Measurements from ENCODE around the gene C10orf53. TPM values are rescaled to one million over a fixed set of nuclear protein-coding genes. Genes with fewer than 3 reads are reported as not detected.

Gene C10orf53
- total and polyA plus RNA-seq, 2 of the 8 experiments (the other 6 are each of a cell fraction or from before 2014, with no cell fraction given): not detected

- H3K14ac ChIP-seq (ENCODE audit: insufficient read length): no peak overlapping the region
- no peak overlapping the region for H2BK12ac ChIP-seq (ENCODE audit: low read depth, low read length)
- no peak overlapping the region for H4K8ac ChIP-seq (ENCODE audit: extremely low read depth, insufficient read depth, low read length)
- H4K91ac ChIP-seq (replicated peaks; ENCODE audit: insufficient read length, low read length): no peak overlapping the region
- no peak overlapping the region for H3K4me2 ChIP-seq (ENCODE audit: insufficient read depth in 1 of 2, low read depth in 2 of 2, low read length in 2 of 2)
- no peak overlapping the region for H2BK20ac ChIP-seq (ENCODE audit: low read length)
- no peaks in the 10 kb centered on the region for H3K9me3 ChIP-seq (ENCODE audit: insufficient read depth in 2 of 2, low read depth in 1 of 2, low read length in 1 of 2)
- H3K23me2 ChIP-seq (ENCODE audit: low read depth, low read length): no peaks in the 10 kb centered on the region
- FAIRE-seq: no peak
- H3K79me2 ChIP-seq (ENCODE audit: control insufficient read depth in 1 of 2, insufficient read depth in 2 of 2, low read length in 2 of 2): no peaks in the 10 kb centered on the region
- no peak overlapping the region for H3K4ac ChIP-seq (replicated peaks; ENCODE audit: insufficient read length, low read depth, low read length)
- no peak overlapping the region for H3K18ac ChIP-seq (ENCODE audit: extremely low read depth, low read length)
- H3K36me3 ChIP-seq (ENCODE audit: control insufficient read depth in 2 of 4, insufficient read depth in 4 of 4, low read length in 3 of 4): peaks cover 0 to 6% (median 0%) of the 10 kb centered on the region in 4 experiments; a peak in 2 of 8 replicates
- no peak for DNase-seq (ENCODE audit: low read depth in 1 of 2, low spot score in 2 of 2)
- H3K27ac ChIP-seq (ENCODE audit: low read depth, low read length): no peak overlapping the region
- CTCF ChIA-PET (ENCODE audit: partially characterized antibody): interaction anchor here (0.6 to 2.6 kb wide), 4 partner anchors 13 to 900 kb away, joined by 3 to 8 read pairs (median 6); no protein-coding TSS in a partner anchor
- no peaks in the 10 kb centered on the region for H3K27me3 ChIP-seq (replicated peaks in 1 of 4; ENCODE audit: control insufficient read depth in 3 of 4, extremely low read depth in 1 of 4, insufficient read depth in 3 of 4, low read length in 3 of 4)
- H3K4me1 ChIP-seq (replicated peaks in 1 of 4; ENCODE audit: control insufficient read depth in 3 of 4, insufficient read depth in 4 of 4, low read length in 3 of 4): no peaks in the 10 kb centered on the region
- no peak overlapping the region for H2AFZ ChIP-seq (ENCODE audit: low read length)
- no peak overlapping the region for H3K23ac ChIP-seq (ENCODE audit: insufficient read length)
- H4K20me1 ChIP-seq (replicated peaks in 1 of 2; ENCODE audit: control insufficient read depth in 1 of 2, insufficient read depth in 2 of 2, low read length in 2 of 2): peaks cover 1 to 2% of the 10 kb centered on the region in 2 experiments
- no peak overlapping the region for H3K56ac ChIP-seq (replicated peaks; ENCODE audit: insufficient read length, low read depth, low read length)
- 95% methylated on average over 9 of the region's 10 CpGs; no CpG with 5 or more reads in 1 of the 2 experiments for WGBS, 2 experiments (ENCODE audit: extremely low coverage in 1 of 2, insufficient coverage in 1 of 2, insufficient read length in 1 of 2, insufficient replicate concordance in 2 of 2, low coverage in 1 of 2, low lambda C conversion rate in 2 of 2, missing lambda C conversion rate in 1 of 2)
- H2BK5ac ChIP-seq (ENCODE audit: low read depth, low read length): no peak overlapping the region
- no peaks in the 10 kb centered on the region for H3K79me1 ChIP-seq (ENCODE audit: low read depth, low read length)
- TF ChIP-seq EGR1 (IDR thresholded peaks at IDR 0.05; ENCODE audit: borderline replicate concordance, low read depth, low read length) (no peak), CBX8 (IDR thresholded peaks at IDR 0.05; ENCODE audit: borderline replicate concordance, low read depth, low read length) (no peak)
- no peak overlapping the region for H2BK15ac ChIP-seq (ENCODE audit: low read length)
- H3K4me3 ChIP-seq (ENCODE audit: extremely low read depth in 1 of 4, insufficient read depth in 2 of 4, low read depth in 3 of 4, low read length in 4 of 4): no peak overlapping the region
- POLR2A ChIA-PET (ENCODE audit: partially characterized antibody): interaction anchor here (1.0 to 1.3 kb wide), 3 partner anchors 9 to 11 kb away, joined by 3 to 5 read pairs (median 3); no protein-coding TSS in a partner anchor
- no peak overlapping the region for H2BK120ac ChIP-seq (replicated peaks; ENCODE audit: low read depth, low read length)
- no peak overlapping the region for H3K9ac ChIP-seq (replicated peaks in 1 of 4; ENCODE audit: extremely low read depth in 1 of 4, low read depth in 3 of 4, low read length in 3 of 4)
- H2AK5ac ChIP-seq (ENCODE audit: low read depth, low read length): no peak overlapping the region
- no peak overlapping the region for H4K5ac ChIP-seq (ENCODE audit: insufficient read length, low read depth, low read length)
These were observed 55.2 kb downstream of the C10orf53 start for GRCh38 chr10:49734676-49735075.
